HG03432 (cell line): ENCODE data around the gene TRAF2.

ENCODE experiments used
- ATAC-seq: cut with Tn5 transposase; IDR thresholded peaks from one replicate; pipeline ENCODE4 v1.9.1; 2021; ENCODE audit warnings: mild to moderate bottlenecking, moderate library complexity; ENCODE audit not compliant: unreplicated experiment

TRAF2 gene

GRCh38 chr9:136907011-136907914, 20.9 kb downstream of the TRAF2 start:
- no peak for ATAC-seq

DNA sequence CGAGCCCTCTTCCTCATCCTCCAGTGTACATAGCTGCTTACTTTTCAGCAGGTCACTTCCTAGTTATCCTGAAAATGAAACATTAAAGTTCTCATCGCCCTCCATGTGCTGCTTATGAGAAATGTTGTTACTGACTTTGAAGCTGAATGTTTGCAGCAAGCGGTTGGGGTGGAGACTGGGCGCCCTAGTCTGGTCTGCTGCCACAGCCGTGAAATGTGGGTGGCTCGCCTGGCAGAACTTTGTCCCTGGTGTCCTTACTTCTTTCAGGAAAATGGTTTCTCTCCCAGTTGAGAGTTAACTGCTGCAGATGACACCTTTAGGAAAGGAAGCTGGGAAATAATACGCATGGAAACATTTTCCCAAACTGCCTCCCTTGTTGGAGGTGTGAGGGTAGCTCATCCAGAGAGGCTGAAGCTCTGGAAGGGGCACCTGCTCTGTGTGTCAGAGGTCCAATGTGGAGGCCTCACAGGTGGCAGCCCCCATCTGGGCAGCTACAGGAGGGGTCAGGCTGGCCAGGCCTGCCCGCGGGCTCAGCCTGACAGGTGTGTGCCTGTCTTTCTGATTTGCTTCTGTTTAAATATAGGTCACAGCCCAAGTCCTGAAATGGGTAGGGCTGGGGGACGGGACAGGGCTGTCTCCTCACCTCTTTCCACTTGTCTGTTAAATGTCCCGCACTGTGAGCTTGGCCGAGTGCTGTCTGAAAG, 24.0 kb downstream of the TRAF2 start:
- ATAC-seq, result no peak

GRCh38 chr9:136910901-136911245, 24.6 kb downstream of the TRAF2 start:
- no peak for ATAC-seq

- no peak for ATAC-seq
Measured at GRCh38 chr9:136913701-136914438, 27.6 kb downstream of the TRAF2 start.

DNA sequence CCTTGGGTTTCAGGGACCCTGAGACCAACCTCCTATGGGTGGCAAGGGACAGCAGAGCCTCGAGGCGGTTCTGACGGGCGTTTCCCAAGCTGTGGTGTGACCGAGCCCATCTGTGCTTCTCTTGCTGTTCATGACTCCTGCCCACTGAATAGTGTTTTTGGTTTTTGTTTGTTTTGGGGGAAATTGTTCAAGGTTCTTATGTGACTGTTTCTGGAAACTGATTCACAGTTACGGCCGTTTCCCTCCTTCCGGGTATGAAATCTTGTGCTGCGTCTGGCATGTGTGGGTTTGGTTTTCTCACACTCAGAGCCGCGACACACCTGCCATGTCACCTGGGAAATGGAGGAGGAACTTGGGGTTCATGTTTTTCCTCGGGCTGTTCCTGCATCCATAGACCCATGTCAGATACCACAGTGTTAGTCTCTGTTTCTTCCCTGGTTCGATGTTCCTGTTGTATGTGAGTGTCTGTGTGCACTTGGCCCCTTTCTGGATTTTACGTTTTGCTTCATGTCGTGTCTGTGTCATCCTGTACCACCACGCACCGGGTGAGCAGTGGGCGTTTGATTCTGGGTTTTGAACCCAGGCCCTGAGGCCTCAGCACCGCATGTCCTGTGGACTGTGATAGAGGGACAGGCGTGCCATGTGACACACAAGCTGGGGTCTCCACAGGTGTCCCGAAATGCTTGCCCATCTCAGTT, 29.5 kb downstream of the TRAF2 start:
- no peak for ATAC-seq

- no peak for ATAC-seq
Measured at GRCh38 chr9:136916330-136917184, 30.2 kb downstream of the TRAF2 start.

GRCh38 chr9:136917902-136918301, 31.6 kb downstream of the TRAF2 start:
- no peak for ATAC-seq

DNA sequence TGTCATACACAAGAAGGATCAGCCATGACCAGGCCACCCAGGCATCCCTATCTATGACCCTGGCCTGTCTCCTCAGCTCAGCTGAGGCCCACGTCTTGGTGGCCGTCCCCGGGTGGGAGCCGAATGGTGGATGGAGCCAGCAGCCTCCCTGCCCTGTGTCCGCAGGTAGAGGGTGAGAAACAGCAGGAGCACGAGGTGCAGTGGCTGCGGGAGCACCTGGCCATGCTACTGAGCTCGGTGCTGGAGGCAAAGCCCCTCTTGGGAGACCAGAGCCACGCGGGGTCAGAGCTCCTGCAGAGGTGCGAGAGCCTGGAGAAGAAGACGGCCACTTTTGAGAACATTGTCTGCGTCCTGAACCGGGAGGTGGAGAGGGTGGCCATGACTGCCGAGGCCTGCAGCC, 33.8 kb downstream of the TRAF2 start:
- no peak for ATAC-seq

DNA sequence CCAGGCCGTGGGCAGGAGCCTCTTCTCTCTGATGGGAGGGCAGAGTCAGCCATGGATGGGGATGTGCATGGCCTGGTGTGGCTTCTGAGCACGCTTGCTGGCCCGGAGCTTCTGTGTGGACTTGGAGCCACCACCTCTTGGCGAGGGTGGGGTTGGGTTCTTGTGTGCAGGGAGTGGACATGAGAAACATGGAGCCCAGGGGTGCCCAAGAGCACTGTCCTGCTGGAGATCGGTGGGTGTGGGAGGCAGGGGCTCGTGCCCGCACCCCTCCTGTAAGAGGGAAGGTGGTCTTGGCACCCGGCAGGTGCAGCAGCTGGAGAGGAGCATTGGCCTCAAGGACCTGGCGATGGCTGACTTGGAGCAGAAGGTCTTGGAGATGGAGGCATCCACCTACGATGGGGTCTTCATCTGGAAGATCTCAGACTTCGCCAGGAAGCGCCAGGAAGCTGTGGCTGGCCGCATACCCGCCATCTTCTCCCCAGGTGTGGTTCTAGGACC, 34.5 kb downstream of the TRAF2 start:
- no peak for ATAC-seq

- ATAC-seq, result no peak
Measured at GRCh38 chr9:136921307-136921706, 35.0 kb downstream of the TRAF2 start.

- ATAC-seq, result no peak
Measured at GRCh38 chr9:136921718-136922117, 35.4 kb downstream of the TRAF2 start.

- ATAC-seq, result no peak
Measured at GRCh38 chr9:136922540-136922939, 36.2 kb downstream of the TRAF2 start.

- ATAC-seq, result no peak
Measured at GRCh38 chr9:136923881-136924280, 37.6 kb downstream of the TRAF2 start.

- ATAC-seq, result no peak
Measured at GRCh38 chr9:136925414-136926153, 39.3 kb downstream of the TRAF2 start.

DNA sequence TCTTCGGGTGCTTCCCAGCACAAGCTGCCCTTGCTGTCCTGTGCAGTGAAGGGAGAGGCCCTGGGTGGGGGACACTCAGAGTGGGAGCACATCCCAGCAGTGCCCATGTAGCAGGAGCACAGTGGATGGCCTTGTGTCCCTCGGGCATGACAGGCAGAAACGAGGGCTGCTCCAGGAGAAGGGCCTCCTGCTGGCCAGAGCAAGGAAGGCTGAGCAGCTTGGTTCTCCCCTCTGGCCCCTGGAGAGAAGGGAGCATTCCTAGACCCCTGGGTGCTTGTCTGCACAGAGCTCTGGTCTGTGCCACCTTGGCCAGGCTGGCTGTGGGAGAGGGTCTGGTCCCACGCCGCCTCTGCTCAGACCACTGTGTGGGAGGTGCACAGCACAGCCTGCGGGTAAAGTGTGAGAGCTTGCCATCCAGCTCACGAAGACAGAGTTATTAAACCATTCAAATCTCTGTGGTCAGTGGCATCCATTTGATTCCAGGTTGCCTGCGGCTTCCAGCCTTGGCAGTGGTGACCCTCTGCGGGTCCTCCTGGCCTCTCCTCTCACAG, 39.9 kb downstream of the TRAF2 start:
- ATAC-seq, result no peak

DNA sequence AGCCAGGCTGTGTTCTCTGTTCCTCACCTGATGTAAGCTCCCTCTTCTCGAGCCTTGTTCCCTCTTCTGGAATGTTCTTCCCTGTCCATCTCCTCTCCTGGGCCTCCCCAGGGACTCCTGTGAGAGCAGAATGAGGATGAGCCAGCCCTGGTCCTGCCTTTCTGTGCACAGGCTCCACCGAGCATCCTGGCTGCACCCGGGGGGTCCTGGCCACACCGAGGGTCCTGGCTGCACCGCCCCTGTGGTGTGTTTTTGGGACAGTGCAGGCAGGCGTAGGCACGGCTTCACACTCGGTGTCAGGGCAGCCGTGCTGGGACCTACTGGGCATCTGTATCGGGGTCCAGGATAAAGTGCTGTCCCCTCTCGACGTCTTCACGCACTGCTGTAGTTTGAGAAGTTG, 40.4 kb downstream of the TRAF2 start:
- no peak for ATAC-seq

DNA sequence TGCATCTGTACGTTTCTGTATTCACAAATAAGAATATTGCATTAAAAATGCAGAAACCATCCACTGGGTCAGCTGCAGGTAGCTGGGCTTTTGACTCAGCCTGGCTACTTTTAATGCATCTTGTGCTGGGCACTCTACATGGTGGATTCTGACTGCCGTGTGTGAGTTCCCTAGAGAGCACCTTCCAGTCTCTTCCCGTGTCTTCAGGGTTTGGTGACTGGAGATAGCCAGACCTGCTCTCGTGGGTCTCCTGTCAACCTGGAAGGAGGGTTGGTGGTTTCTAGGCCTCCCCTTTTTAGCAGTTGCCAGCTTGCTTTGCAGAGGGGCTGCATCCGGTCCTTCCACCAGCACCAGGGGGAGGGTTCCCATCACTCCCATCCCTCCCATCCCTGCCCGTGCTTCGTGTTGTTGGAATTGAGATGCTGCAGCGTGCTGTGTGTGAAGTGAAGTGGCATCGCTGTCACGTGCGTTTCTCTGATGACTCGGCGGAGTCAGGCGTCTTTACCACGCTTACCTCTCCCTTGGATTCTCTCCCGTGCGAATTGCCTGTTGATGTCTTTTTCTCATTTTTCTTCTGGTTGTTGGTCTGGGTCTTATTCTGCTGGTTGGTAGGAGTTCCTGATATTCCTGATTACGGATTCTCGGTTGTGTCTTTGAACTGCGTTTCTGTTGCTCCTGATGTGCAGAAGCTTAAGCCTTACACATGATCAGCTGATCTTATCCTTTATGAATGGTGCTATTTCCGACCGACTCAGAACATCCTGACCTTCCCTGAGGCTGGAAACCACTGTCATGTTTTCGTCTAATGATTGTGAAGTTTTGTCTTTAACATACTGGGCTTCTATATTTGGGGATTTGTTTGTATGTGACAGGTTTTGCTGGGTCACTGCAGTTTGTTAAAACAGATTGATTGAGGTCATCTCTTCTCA, 41.3 kb downstream of the TRAF2 start:
- ATAC-seq, result no peak

- ATAC-seq, result no peak
Measured at GRCh38 chr9:136928591-136928990, 42.3 kb downstream of the TRAF2 start.
